Stimulated activated CD8-positive, alpha-beta memory T cell treated with anti-CD3 and anti-CD28 coated beads, Interleukin-7, amount 100 ng/mL, for 24 hours (primary cell): ENCODE data around the gene TMEM107.
A peak's percentile ranks its signal among the peaks of the same experiment; 100 is the strongest.
"Not testable (repeated sequence)": the region's sequence is repeated elsewhere in the genome, so short reads cannot be mapped to it uniquely, and the experiment has no call there.

ENCODE experiments used
- DNase-seq: peaks from one replicate; pipeline ENCODE4 v3.0.0-alpha.2; 2020; ENCODE audit warnings: low read depth

The TMEM107 gene

DNA sequence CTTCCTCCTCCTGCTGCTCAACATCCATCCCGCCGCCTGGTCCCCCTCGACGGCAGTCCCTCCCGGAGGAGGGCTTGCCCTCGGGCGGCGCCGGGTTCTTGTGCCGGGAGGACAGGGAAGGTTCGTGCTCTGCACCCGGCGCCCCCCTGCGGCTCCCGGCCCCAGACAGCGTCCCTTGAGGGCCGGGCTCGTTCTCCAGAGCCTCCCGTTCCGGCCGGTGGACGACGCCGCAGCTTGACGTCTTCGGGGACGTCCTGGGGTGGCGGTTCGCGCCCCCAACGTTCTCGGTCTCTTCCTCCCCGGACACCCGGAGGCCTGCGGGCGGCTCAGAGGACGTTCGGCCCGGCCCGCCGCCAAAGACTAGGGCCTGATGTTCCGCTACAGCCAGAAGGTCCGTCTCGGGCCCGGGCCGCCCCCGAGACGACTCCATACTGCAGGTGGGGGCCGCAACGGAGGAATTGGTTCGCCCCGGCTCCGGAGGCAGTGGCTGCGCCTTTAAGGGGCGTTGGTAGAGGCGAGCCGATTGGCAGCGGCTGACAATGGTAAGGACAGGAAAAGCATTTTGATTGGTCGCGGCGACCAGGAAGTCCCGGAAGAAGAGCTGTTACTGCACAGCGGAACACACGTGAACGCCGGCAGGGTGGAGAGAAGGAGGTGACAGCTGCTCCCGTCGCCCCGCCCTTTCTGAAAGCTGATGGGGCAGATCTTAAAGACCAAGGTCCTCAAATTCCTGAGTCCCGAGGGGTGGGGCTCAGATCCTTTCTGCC lies 13.7 kb upstream of the TMEM107 start, which contains the start of gene BORCS6:
Gene BORCS6, minus strand, starts transcription at position 470 of the 767 bp plus-strand sequence. Its CDS starts 40 bp downstream, at position 430.
- DNase-seq, result peak; percentile 88

GRCh38 chr17:8189041-8189710 lies 13.0 kb upstream of the TMEM107 start:
- no peak for DNase-seq

- no peak for DNase-seq
Observed at GRCh38 chr17:8188263-8188839, 12.2 kb upstream of the TMEM107 start.

DNA sequence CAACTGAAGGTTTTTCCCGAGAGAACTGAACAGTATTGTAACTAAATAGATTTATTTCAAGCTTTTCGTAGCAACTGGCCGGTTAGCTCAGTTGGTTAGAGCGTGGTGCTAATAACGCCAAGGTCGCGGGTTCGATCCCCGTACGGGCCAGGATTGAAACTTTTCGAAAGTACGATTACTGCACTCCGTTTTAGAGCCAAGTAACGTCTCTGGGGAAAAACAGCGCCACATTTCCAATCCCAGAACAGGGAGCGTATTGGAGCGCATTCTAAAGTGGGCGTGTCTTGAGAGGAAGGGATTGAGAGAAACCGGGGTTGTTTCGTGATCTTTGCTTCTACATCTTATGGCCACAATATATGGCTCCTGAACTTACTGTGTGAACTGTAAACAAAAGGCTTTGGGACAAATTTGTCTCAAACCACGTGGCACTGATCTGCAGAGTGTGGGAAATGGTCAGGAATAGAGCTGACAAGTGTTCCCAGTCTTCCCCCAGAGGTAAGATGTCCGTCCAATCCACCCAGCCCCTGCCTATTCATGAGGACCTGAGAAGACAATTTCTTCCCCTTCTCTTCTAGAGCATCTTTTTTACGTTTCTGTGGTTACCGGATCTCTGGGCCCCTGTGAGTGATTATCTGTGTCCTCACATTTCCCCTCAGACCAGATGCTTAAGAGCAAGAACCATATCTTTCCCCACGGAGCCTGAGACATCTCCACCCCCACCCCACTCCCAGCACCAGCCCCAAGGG lies 11.5 kb upstream of the TMEM107 start:
- peak; percentile 91 for DNase-seq

GRCh38 chr17:8186787-8187516 lies 10.8 kb upstream of the TMEM107 start:
- DNase-seq, result peak; percentile 98

GRCh38 chr17:8186446-8186786 lies 10.2 kb upstream of the TMEM107 start:
- DNase-seq, result no peak

- peak; percentile 91 for DNase-seq
Observed at GRCh38 chr17:8185582-8186445, 9.6 kb upstream of the TMEM107 start.

DNA sequence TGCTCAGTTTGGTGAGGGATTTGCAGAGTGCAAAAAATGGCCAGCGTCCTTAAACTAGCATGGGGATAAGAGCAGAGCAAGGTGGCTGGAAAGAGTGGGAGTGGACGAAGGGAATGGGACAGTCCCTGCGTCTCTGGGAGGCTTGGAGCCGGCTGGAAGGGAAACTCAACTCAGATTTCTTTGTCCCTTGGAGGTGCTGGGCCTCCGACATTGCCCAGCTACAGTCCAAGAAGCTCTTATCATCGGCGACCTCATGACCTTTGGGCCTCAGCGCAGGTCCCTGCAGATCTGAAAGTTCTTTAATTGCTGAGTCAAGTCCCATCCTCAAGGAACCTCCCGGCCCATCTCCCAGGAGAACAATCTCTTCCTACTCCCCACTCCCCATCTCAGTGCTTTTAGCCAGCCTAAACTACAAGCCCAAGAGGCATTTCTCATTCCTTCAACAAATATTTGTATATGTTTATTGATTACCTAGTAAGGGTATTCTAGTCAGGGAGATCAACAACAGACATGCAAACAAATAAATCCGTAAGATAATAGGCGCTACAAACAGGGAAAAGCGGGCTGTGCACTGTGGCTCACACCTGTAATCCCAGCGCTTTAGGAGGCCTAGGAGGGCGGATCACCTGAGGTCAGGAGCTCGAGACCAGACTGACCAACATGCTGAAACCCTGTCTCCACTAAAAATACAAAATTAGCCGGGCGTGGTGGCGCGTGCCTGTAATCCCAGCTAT lies 985 bp upstream of the TMEM107 start:
- no peak for DNase-seq

- DNase-seq, result no peak
Observed at GRCh38 chr17:8175795-8176196, 384 bp downstream of the TMEM107 start.

GRCh38 chr17:8173871-8174322 lies 2.3 kb downstream of the TMEM107 start:
- DNase-seq, result no peak

- DNase-seq, result no peak
Observed at GRCh38 chr17:8173056-8173870, 2.9 kb downstream of the TMEM107 start.

- DNase-seq, result not testable (repeated sequence)
Observed at GRCh38 chr17:8170186-8170585, 6.0 kb downstream of the TMEM107 start.

DNA sequence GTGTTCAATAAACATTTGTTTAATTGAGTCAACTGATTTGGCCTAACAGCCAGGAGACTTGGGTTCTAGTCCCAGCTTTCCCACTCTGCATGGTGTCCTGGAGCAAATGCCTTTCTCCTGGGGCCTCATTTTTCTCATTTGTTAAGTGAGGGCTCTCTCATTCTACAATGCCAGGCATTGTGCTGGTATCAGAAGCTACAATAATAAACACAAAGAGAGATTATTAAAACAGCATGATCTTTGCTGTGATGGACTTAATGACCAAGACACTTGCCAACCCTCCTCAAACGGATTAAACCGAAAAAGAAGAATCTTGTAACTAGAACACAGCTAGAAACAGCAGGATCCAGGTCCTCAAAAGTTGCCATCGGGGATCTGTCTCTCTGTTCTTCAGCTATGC lies 8.7 kb downstream of the TMEM107 start:
- DNase-seq, result no peak

DNA sequence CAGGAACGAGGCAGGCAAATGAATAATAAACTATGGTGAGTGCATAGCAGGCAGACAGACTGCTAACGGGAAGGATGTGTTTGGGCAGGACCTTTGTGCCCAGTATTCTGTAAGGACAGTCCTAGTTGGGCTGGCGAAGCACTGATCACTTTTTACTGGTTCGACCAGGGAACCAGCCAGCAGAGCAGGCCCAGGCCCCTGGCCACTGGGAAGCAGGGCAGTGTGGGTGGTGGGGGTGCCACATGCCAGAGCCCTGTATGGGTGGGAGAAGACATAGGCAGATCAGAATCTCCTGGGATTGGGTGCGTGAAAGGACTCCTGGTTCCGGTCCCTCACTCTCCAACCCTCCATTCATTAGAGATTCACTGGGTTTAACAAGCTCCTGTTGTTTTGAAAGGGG lies 9.4 kb downstream of the TMEM107 start:
- DNase-seq, result no peak

- DNase-seq, result no peak
Observed at GRCh38 chr17:8164815-8165131, 11.4 kb downstream of the TMEM107 start.

DNA sequence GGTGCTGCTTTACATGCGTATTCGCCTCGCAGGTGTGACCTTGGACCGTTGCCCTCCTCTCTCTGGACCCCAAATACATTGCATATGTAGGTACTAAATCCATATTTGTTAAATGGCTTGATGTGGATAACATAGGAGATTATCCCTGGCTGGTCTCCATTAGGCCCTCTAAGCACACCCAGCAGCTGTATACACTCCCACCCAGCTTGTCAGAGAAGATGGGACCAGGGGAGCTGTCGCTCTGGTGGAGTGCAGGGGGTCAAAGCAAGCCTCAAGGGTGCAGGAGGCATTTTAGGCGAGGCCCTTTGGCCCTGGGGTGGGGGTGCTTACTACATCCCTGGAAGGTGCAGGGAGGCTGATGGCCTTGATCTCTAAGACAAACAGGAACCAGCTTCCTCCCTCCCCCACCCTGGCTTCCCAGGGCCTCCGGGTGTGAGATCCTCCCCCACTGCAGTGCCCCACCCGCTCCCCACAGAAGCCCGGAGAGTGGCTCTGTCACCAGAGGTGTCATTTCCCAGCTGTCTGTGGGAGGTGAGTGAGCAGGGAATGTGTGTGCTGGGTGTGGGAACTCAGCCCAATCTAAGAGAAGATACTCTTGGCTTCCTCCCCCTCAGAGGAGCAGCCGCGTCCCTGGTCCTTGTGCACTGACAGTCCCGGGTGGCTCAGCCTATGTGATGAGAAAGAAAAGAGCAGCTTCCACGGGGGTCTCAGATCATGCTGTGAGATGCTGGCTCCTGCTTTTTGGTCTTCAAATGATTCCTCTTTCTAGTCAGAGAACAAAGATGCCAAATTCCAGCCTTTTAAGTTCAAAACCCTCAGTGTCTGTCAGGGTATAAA lies 12.0 kb downstream of the TMEM107 start:
- DNase-seq, result peak; percentile 67

DNA sequence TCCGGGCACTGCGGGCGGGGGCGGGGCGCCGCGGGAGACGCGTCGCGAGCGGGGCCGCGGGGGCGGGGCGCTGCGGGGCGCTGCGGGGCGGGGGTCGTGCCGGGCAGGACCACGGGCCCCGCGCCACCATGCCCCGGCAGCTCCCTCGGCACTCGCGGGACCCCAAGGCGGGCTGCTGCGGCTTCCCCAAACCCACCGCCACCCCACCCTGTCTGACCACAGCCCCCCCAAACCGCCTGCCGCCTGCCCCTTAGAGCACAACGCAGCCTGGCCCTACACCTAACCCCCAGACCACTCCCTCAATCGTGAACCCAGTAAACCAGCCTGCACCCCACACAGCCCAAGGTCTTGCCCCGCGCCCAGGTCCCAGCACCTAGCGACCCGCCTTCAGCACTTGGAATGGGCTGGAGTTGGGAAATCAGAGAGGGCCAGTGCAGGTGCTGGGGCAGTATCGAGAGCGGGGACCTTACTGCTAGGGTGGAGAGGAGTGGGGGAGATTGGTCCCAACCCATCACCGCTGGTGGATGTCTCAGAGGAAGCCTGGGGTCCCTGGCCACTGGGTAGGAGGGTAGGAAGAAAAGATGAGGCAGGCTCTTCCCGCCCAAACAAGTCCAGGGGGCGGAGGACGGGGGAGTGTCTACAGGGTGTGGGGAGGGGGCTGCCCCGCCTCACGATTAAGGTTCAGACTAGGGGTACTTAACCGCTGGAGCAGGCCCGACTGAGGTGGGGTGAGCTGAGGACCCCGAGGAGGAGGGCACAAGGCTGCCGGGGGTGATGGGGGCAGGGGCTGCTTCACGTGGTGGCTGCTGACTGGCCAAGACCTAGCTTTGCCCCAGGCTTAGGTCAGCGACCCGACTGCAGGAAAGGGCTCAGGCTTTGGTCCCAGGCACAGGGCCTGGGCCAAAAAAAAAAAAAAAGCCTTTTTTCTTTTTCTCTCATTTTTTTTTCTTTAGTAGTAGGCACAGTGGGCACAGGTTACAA lies 12.9 kb downstream of the TMEM107 start:
- DNase-seq, result no peak
